ENCODE measurements around the gene BCLAF1. TPM values are rescaled to one million over a fixed set of nuclear protein-coding genes. Genes with fewer than 3 reads are reported as not detected.

The BCLAF1 gene
- total and polyA plus RNA-seq, 4 donors = 23.2 to 326 (median 68.5) TPM

DNA sequence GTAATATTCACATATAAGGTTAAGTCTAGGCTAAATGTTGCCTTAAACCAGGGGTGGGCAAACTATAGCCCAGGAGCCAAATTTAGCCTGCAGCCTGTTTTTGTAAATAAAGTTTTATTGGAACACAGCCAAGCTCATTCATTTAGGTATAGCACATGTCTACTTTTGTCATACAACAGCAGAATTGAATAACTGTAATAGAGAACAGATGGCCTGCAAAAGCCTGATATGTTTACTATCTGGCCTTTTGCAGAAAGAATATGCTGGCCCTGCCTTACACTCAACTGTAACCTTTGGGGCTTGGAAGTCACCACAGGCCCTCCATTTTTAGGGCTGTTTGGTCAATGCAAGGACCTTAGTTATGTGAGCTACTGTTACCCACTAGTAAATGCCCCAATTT lies 17.7 kb upstream of the BCLAF1 start:
- Histone ChIP-seq H3K9me3 (ENCODE audit: control insufficient read depth in 4 of 4, insufficient read depth in 3 of 4, low read length in 3 of 4) (no peaks in the 10 kb centered on the region), H3K4me3 (no peak overlapping the region), H3K27me3 (ENCODE audit: control insufficient read depth in 3 of 3, insufficient read depth in 3 of 3, low read length in 2 of 3) (no peaks in the 10 kb centered on the region), H3K4me1 (ENCODE audit: control insufficient read depth in 5 of 5, insufficient read depth in 5 of 5, low read length in 5 of 5) (no peaks in the 10 kb centered on the region), H3K9ac (ENCODE audit: insufficient read depth in 1 of 2, low read length in 2 of 2) (no peak overlapping the region), H3K36me3 (ENCODE audit: control insufficient read depth in 4 of 4, insufficient read depth in 4 of 4, low read length in 4 of 4) (no peaks in the 10 kb centered on the region), H3K27ac (ENCODE audit: low read depth in 1 of 2, low read length in 1 of 2) (no peak overlapping the region)
- TF ChIP-seq, protein P1, sequence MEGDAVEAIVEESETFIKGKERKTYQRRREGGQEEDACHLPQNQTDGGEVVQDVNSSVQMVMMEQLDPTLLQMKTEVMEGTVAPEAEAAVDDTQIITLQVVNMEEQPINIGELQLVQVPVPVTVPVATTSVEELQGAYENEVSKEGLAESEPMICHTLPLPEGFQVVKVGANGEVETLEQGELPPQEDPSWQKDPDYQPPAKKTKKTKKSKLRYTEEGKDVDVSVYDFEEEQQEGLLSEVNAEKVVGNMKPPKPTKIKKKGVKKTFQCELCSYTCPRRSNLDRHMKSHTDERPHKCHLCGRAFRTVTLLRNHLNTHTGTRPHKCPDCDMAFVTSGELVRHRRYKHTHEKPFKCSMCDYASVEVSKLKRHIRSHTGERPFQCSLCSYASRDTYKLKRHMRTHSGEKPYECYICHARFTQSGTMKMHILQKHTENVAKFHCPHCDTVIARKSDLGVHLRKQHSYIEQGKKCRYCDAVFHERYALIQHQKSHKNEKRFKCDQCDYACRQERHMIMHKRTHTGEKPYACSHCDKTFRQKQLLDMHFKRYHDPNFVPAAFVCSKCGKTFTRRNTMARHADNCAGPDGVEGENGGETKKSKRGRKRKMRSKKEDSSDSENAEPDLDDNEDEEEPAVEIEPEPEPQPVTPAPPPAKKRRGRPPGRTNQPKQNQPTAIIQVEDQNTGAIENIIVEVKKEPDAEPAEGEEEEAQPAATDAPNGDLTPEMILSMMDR (IDR thresholded peaks at IDR 0.05; ENCODE audit: control extremely low read depth, extremely low read depth) = no peak
- ATAC-seq (ENCODE audit: insufficient read depth, low FRiP score) (no peak), DNase-seq (no peak)

DNA sequence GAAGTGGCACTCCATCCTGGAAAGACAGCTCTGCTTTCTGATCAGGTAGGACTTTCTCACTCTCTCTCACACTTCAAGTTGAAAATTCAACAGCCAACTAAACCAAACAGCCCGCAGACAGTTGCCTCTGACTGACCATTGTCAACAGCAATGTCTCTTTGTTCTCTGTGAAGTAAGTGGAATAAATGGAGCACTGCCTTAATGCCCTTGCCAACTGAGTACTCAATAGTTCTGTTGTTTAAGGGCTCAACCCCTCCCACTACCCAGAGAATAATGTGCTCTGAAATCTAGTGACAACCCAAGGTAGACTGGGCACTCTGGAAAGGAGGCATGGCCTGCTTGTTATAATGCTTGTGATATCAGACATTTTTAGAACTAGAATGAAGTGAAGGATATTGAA lies 16.8 kb upstream of the BCLAF1 start:
- Histone ChIP-seq H3K27ac (ENCODE audit: low read depth in 1 of 2, low read length in 1 of 2) (no peak overlapping the region), H3K4me3 (no peak overlapping the region), H3K9me3 (ENCODE audit: control insufficient read depth in 4 of 4, insufficient read depth in 3 of 4, low read length in 3 of 4) (no peaks in the 10 kb centered on the region), H3K4me1 (ENCODE audit: control insufficient read depth in 5 of 5, insufficient read depth in 5 of 5, low read length in 5 of 5) (no peaks in the 10 kb centered on the region), H3K27me3 (ENCODE audit: control insufficient read depth in 3 of 3, insufficient read depth in 3 of 3, low read length in 2 of 3) (no peaks in the 10 kb centered on the region), H3K36me3 (ENCODE audit: control insufficient read depth in 4 of 4, insufficient read depth in 4 of 4, low read length in 4 of 4) (no peaks in the 10 kb centered on the region), H3K9ac (ENCODE audit: insufficient read depth in 1 of 2, low read length in 2 of 2) (no peak overlapping the region)
- WGBS, 2 donors = 76 to 95% methylated on average over 1 of the region's 1 CpG
- TF ChIP-seq, protein P1 (IDR thresholded peaks at IDR 0.05; ENCODE audit: control extremely low read depth, extremely low read depth) = no peak
- ATAC-seq (ENCODE audit: insufficient read depth, low FRiP score) (no peak), DNase-seq (no peak)

DNA sequence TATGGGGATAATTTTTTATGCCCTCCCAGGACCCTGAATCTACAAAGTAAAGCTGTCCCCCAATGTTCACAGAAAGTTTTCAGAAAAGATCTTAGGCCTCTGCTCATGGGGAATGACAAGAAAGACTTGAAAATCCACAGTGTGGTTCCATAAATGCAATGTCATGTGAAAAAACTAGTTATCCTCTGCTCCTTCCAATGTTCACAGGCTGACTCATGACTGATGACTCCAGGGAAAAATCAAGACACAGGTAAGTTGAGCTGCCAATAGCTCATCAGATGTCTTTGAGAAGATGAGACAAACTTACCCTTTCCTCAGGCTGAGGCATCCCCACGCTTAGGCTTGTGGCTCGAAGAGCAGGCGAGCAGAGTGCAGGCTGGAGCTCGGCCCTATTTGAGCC lies 14.8 kb upstream of the BCLAF1 start:
- TF ChIP-seq, protein P1 (IDR thresholded peaks at IDR 0.05; ENCODE audit: control extremely low read depth, extremely low read depth) = no peak
- Histone ChIP-seq H3K27ac (ENCODE audit: low read depth in 1 of 2, low read length in 1 of 2) (no peak overlapping the region), H3K9me3 (ENCODE audit: control insufficient read depth in 4 of 4, insufficient read depth in 3 of 4, low read length in 3 of 4) (no peaks in the 10 kb centered on the region), H3K27me3 (ENCODE audit: control insufficient read depth in 3 of 3, insufficient read depth in 3 of 3, low read length in 2 of 3) (no peaks in the 10 kb centered on the region), H3K4me1 (ENCODE audit: control insufficient read depth in 5 of 5, insufficient read depth in 5 of 5, low read length in 5 of 5) (no peaks in the 10 kb centered on the region), H3K4me3 (no peak overlapping the region), H3K9ac (ENCODE audit: insufficient read depth in 1 of 2, low read length in 2 of 2) (no peak overlapping the region), H3K36me3 (ENCODE audit: control insufficient read depth in 4 of 4, insufficient read depth in 4 of 4, low read length in 4 of 4) (no peaks in the 10 kb centered on the region)
- DNase-seq = no peak
- 95% methylated on average over 4 of the region's 4 CpGs for WGBS, 2 donors
- ATAC-seq (ENCODE audit: insufficient read depth, low FRiP score) = no peak

DNA sequence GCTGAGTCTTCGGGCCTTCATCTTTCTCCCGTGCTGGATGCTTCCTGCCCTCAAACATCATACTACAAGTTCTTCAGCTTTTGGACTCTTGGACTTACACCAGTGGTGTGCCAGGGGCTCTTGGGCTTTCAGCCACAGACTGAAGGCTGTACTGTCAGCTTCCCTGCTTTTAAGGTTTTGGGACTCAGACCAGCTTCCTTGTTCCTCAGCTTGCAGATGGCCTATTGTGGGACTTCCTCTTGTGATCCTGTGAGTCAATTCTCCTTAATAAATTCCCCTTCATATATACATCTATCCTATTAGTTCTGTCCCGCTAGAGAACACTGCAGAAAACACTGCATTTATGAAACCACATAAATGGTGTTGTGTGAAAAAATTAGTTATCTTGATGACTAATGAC lies 13.9 kb upstream of the BCLAF1 start:
- no peaks in the 10 kb centered on the region for H3K27me3 ChIP-seq (ENCODE audit: control insufficient read depth in 3 of 3, insufficient read depth in 3 of 3, low read length in 2 of 3)
- TF ChIP-seq, protein P1 (IDR thresholded peaks at IDR 0.05; ENCODE audit: control extremely low read depth, extremely low read depth) = no peak
- DNase-seq (no peak), ATAC-seq (ENCODE audit: insufficient read depth, low FRiP score) (no peak)
- no peak overlapping the region for H3K9ac ChIP-seq (ENCODE audit: insufficient read depth in 1 of 2, low read length in 2 of 2)
- no peaks in the 10 kb centered on the region for H3K4me1 ChIP-seq (ENCODE audit: control insufficient read depth in 5 of 5, insufficient read depth in 5 of 5, low read length in 5 of 5)
- no peaks in the 10 kb centered on the region for H3K36me3 ChIP-seq (ENCODE audit: control insufficient read depth in 4 of 4, insufficient read depth in 4 of 4, low read length in 4 of 4)
- no peak overlapping the region for H3K27ac ChIP-seq (ENCODE audit: low read depth in 1 of 2, low read length in 1 of 2)
- H3K9me3 ChIP-seq (ENCODE audit: control insufficient read depth in 4 of 4, insufficient read depth in 3 of 4, low read length in 3 of 4) = no peaks in the 10 kb centered on the region
- 89 to 90% methylated on average over 3 of the region's 3 CpGs for WGBS, 2 donors
- H3K4me3 ChIP-seq = no peak overlapping the region

Data from lung (tissue), 12 donors.